ENCODE data around the gene LRSAM1.

LRSAM1 gene

DNA sequence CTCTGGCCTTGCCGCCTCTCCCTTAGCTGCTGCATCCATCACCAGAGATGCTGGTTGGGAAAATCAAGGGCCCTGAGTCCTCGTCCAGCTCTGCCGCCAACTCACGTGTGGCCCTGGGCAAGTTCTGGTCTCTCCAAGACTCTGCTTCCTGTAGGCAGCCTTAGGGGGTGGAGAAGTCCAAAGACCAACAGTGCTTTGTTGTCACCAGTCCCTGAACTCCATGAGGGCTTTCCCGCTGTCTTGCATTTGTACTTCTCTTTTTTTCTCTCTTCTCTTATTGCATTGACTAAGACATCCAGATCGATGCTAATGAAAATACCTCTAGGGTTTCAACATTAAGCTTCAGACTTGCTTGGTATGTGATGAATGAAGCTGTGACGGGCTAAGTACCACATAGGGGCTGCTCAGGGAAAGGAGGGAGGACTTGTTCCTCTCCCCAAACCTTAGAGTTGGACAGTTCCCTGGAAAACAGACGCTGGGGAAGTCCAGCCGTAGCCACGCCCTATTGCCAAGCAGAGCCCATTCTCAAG is 97.1 kb downstream of the LRSAM1 start:
- Histone ChIP-seq H3K4me1 (ENCODE audit: low read length) (peaks cover 4% of the 10 kb centered on the region; the same call in 1 of the 2 replicates), H3K9me2 (replicated peaks; ENCODE audit: insufficient read depth, low read length) (no peaks in the 10 kb centered on the region), H3F3A (ENCODE audit: insufficient read depth, low read length) (no peaks in the 10 kb centered on the region), H3K4me3 (ENCODE audit: low read length) (no peak overlapping the region), H3K4me2 (ENCODE audit: low read depth, low read length) (no peak overlapping the region), H3K27me3 (replicated peaks; ENCODE audit: insufficient read depth, low read length) (no peaks in the 10 kb centered on the region), H3K79me2 (ENCODE audit: low read length) (no peaks in the 10 kb centered on the region), H3K36me3 (replicated peaks; ENCODE audit: insufficient read depth, low read length) (no peaks in the 10 kb centered on the region), H3K9ac (ENCODE audit: low read length) (no peak overlapping the region), H4K20me1 (ENCODE audit: insufficient read depth, low read length) (no peaks in the 10 kb centered on the region), H3K9me3 (replicated peaks; ENCODE audit: insufficient read depth, low read length) (no peaks in the 10 kb centered on the region), H2AFZ (ENCODE audit: low read length) (no peak overlapping the region), H3K27ac (ENCODE audit: low read length) (no peak overlapping the region)
- DNase-seq: no peak
- no peak for TF ChIP-seq EZH2 (optimal IDR thresholded peaks at IDR 0.05; ENCODE audit: low read depth, low read length)
- TF ChIP-seq EZH2phosphoT487 (IDR thresholded peaks at IDR 0.05; ENCODE audit: low read length): no peak
- no peak for TF ChIP-seq CTCF (IDR thresholded peaks at IDR 0.05; ENCODE audit: low read length)

DNA sequence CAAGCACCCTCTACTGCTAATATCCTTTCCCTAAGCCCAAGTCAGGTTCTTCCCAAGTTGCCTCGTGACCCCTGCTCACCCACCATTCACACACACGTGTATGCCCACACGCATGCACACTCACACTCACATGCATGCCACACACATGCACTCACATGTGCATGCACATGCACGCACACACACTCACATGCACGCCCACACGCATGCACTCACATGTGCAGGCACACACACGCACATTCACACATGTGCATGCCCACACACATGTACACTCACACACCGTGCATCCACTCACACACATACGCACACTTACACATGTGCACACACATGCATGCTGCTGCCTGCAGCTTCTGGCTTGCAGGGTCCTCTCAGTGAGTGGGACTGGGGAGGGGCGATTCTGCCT is 97.9 kb downstream of the LRSAM1 start:
- no peak overlapping the region for H3K9ac ChIP-seq (ENCODE audit: low read length)
- peaks cover 4% of the 10 kb centered on the region; the same call in 1 of the 2 replicates for H3K4me1 ChIP-seq (ENCODE audit: low read length)
- H3K9me2 ChIP-seq (replicated peaks; ENCODE audit: insufficient read depth, low read length): no peaks in the 10 kb centered on the region
- H4K20me1 ChIP-seq (ENCODE audit: insufficient read depth, low read length): no peaks in the 10 kb centered on the region
- DNase-seq: no peak
- no peaks in the 10 kb centered on the region for H3K27me3 ChIP-seq (replicated peaks; ENCODE audit: insufficient read depth, low read length)
- no peak overlapping the region for H3K4me2 ChIP-seq (ENCODE audit: low read depth, low read length)
- H3K4me3 ChIP-seq (ENCODE audit: low read length): no peak overlapping the region
- H3K79me2 ChIP-seq (ENCODE audit: low read length): no peaks in the 10 kb centered on the region
- H3K9me3 ChIP-seq (replicated peaks; ENCODE audit: insufficient read depth, low read length): no peaks in the 10 kb centered on the region
- TF ChIP-seq CTCF (IDR thresholded peaks at IDR 0.05; ENCODE audit: low read length) (no peak), EZH2phosphoT487 (IDR thresholded peaks at IDR 0.05; ENCODE audit: low read length) (no peak), EZH2 (optimal IDR thresholded peaks at IDR 0.05; ENCODE audit: low read depth, low read length) (no peak)
- no peaks in the 10 kb centered on the region for H3F3A ChIP-seq (ENCODE audit: insufficient read depth, low read length)
- H3K36me3 ChIP-seq (replicated peaks; ENCODE audit: insufficient read depth, low read length): no peaks in the 10 kb centered on the region
- H3K27ac ChIP-seq (ENCODE audit: low read length): no peak overlapping the region
- H2AFZ ChIP-seq (ENCODE audit: low read length): no peak overlapping the region

DNA sequence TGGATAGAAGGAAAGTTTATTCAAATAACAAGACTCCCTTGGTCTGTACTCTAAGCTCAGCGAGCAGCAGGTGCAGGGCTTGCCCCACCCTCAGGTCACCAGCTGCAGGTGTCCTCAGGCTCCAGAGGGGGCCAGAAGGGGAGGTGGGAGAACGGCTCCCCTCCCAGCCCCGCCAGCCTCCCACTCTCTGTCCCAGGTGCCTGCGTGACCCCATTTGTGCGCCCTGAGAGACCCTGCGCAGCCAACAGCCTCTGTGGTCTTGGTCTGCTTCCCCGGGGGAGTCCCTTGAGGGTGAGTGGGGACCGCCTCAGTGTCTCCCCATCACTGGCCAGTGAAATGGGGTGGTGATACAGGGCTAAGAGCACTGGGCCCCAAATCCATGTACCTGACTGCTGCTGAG is 98.4 kb downstream of the LRSAM1 start:
- no peak overlapping the region for H2AFZ ChIP-seq (ENCODE audit: low read length)
- no peak overlapping the region for H3K4me2 ChIP-seq (ENCODE audit: low read depth, low read length)
- H3K9me3 ChIP-seq (replicated peaks; ENCODE audit: insufficient read depth, low read length): no peaks in the 10 kb centered on the region
- no peaks in the 10 kb centered on the region for H4K20me1 ChIP-seq (ENCODE audit: insufficient read depth, low read length)
- H3K27me3 ChIP-seq (replicated peaks; ENCODE audit: insufficient read depth, low read length): no peaks in the 10 kb centered on the region
- no peaks in the 10 kb centered on the region for H3K79me2 ChIP-seq (ENCODE audit: low read length)
- peaks cover 4% of the 10 kb centered on the region; the same call in 1 of the 2 replicates for H3K4me1 ChIP-seq (ENCODE audit: low read length)
- no peak overlapping the region for H3K9ac ChIP-seq (ENCODE audit: low read length)
- no peak overlapping the region for H3K27ac ChIP-seq (ENCODE audit: low read length)
- DNase-seq: no peak
- no peak overlapping the region for H3K4me3 ChIP-seq (ENCODE audit: low read length)
- TF ChIP-seq EZH2 (optimal IDR thresholded peaks at IDR 0.05; ENCODE audit: low read depth, low read length): no peak
- TF ChIP-seq CTCF (IDR thresholded peaks at IDR 0.05; ENCODE audit: low read length): no peak
- TF ChIP-seq EZH2phosphoT487 (IDR thresholded peaks at IDR 0.05; ENCODE audit: low read length): no peak
- H3K36me3 ChIP-seq (replicated peaks; ENCODE audit: insufficient read depth, low read length): no peaks in the 10 kb centered on the region
- H3K9me2 ChIP-seq (replicated peaks; ENCODE audit: insufficient read depth, low read length): no peaks in the 10 kb centered on the region
- no peaks in the 10 kb centered on the region for H3F3A ChIP-seq (ENCODE audit: insufficient read depth, low read length)

Measured in MM.1S (cell line).